Activated CD4-positive, alpha-beta memory T cell treated with anti-CD3 and anti-CD28 coated beads, Interleukin-2, amount 10 ng/mL, durations not matched to agents 7 days and 5 days (primary cell): ENCODE data around the gene TECPR1. TPM values are rescaled to one million over a fixed set of nuclear protein-coding genes. Genes with fewer than 3 reads are reported as not detected.
A peak's percentile ranks its signal among the peaks of the same experiment; 100 is the strongest.

Experiments used
- CTCF ChIA-PET: fragments of 350-600 bp; sonication (Branson Sonifier 250); formaldehyde crosslinking; loops from one replicate; lab custom pipeline; 2021; ENCODE audit warnings: antibody characterized with exemption, inconsistent platforms; lab: Charles Lee
- POLR2A ChIA-PET: fragments of 350-600 bp; sonication (Branson Sonifier 250); formaldehyde crosslinking; loops from one replicate; lab custom pipeline; 2021; ENCODE audit warnings: antibody characterized with exemption; lab: Charles Lee
- DNase-seq: peaks from one replicate; pipeline ENCODE4 v3.0.0-alpha.2; 2020
- H3K27ac Mint-ChIP-seq: one replicate; pipeline ENCODE4 v1.8.0; 2021; ENCODE audit warnings: mild to moderate bottlenecking, mixed read lengths
- H3K27me3 Mint-ChIP-seq: one replicate; pipeline ENCODE4 v1.8.0; 2021; ENCODE audit warnings: mixed read lengths
- H3K36me3 Mint-ChIP-seq: one replicate; pipeline ENCODE4 v1.8.0; 2021; ENCODE audit warnings: low read depth, mixed read lengths
- H3K4me1 Mint-ChIP-seq: one replicate; pipeline ENCODE4 v1.8.0; 2021; ENCODE audit warnings: mixed read lengths
- H3K4me3 Mint-ChIP-seq: one replicate; pipeline ENCODE4 v1.8.0; 2021; ENCODE audit warnings: mild to moderate bottlenecking, mixed read lengths
- H3K9me3 Mint-ChIP-seq: one replicate; pipeline ENCODE4 v1.8.0; 2021; ENCODE audit warnings: mixed read lengths
- total RNA-seq, 2 experiments: library from RNA; stranded (reverse); gene quantifications; one replicate each; pipeline ENCODE4 v1.2.3, GENCODE V29; 2021

TECPR1 gene
- total RNA-seq: 10 to 100 TPM; 63.9 to 69.4 TPM

- Mint-ChIP-seq H3K27me3 (no peaks in the 10 kb centered on the region), H3K4me1 (peaks cover 63% of the 10 kb centered on the region), H3K4me3 (peak within 1 kb of the TSS; percentile 95), H3K27ac (peak within 1 kb of the TSS; percentile 99), H3K9me3 (no peaks in the 10 kb centered on the region), H3K36me3 (peaks cover 35% of the 10 kb centered on the region)
- ChIA-PET POLR2A (interaction anchor here (1.2 to 3.1 kb wide), 11 partner anchors 8 to 626 kb away, joined by 3 to 33 read pairs (median 5); partner anchors contain the start of genes BRI3 and TRRAP), CTCF (interaction anchor here (1.3 to 2.2 kb wide), 2 partner anchors 14 to 49 kb away, joined by 3 to 9 read pairs; no protein-coding TSS in a partner anchor)
- DNase-seq: peak; percentile 93
Measured at GRCh38 chr7:98251601-98252424, at the start of gene TECPR1. Gene TECPR1 (minus strand): TSS chr7:98252232. CDS start chr7:98246146, 6,086 bp downstream.

- POLR2A ChIA-PET: interaction anchor here (0.5 kb wide), 1 partner anchor 540 kb away, joined by 3 read pairs; no protein-coding TSS in a partner anchor
- Mint-ChIP-seq H3K27me3 (no peaks in the 10 kb centered on the region), H3K4me3 (no peak overlapping the region), H3K27ac (no peak overlapping the region), H3K4me1 (no peaks in the 10 kb centered on the region), H3K36me3 (no peaks in the 10 kb centered on the region), H3K9me3 (no peaks in the 10 kb centered on the region)
- CTCF ChIA-PET: no interaction called here
- DNase-seq: no peak
Measured at GRCh38 chr7:98300595-98301372, 48.8 kb upstream of the TECPR1 start.

- CTCF ChIA-PET: no interaction called here
Measured at GRCh38 chr7:98297626-98298286, 45.7 kb upstream of the TECPR1 start.

GRCh38 chr7:98296833-98297232 is 44.8 kb upstream of the TECPR1 start:
- Mint-ChIP-seq H3K36me3 (no peaks in the 10 kb centered on the region), H3K9me3 (no peaks in the 10 kb centered on the region), H3K4me1 (no peaks in the 10 kb centered on the region)

More at GRCh38 chr7:98297626-98298286, 45.7 kb upstream of the TECPR1 start:
- H3K27me3 Mint-ChIP-seq: no peaks in the 10 kb centered on the region
- POLR2A ChIA-PET: no interaction called here
- no peaks in the 10 kb centered on the region for H3K36me3 Mint-ChIP-seq
- H3K4me1 Mint-ChIP-seq: no peaks in the 10 kb centered on the region
- no peaks in the 10 kb centered on the region for H3K9me3 Mint-ChIP-seq
- no peak overlapping the region for H3K27ac Mint-ChIP-seq
- no peak for DNase-seq
- H3K4me3 Mint-ChIP-seq: no peak overlapping the region

GRCh38 chr7:98295467-98296192 is 43.6 kb upstream of the TECPR1 start:
- H3K4me1 Mint-ChIP-seq: no peaks in the 10 kb centered on the region
- H3K9me3 Mint-ChIP-seq: no peaks in the 10 kb centered on the region
- ChIA-PET CTCF (no interaction called here), POLR2A (no interaction called here)
- H3K36me3 Mint-ChIP-seq: no peaks in the 10 kb centered on the region
- no peak overlapping the region for H3K4me3 Mint-ChIP-seq
- H3K27me3 Mint-ChIP-seq: no peaks in the 10 kb centered on the region
- no peak overlapping the region for H3K27ac Mint-ChIP-seq
- no peak for DNase-seq

More at GRCh38 chr7:98296833-98297232, 44.8 kb upstream of the TECPR1 start:
- Mint-ChIP-seq H3K4me3 (no peak overlapping the region), H3K27ac (no peak overlapping the region), H3K27me3 (no peaks in the 10 kb centered on the region)
- CTCF ChIA-PET: no interaction called here
- no peak for DNase-seq
- POLR2A ChIA-PET: no interaction called here

- ChIA-PET POLR2A (no interaction called here), CTCF (interaction anchor here (0.9 to 1.0 kb wide), 2 partner anchors 12 to 106 kb away, joined by 3 read pairs; partner anchors contain the start of gene BAIAP2L1)
- H3K4me3 Mint-ChIP-seq: no peak overlapping the region
- H3K27ac Mint-ChIP-seq: no peak overlapping the region
- H3K27me3 Mint-ChIP-seq: no peaks in the 10 kb centered on the region
- DNase-seq: peak; percentile 34
- H3K36me3 Mint-ChIP-seq: no peaks in the 10 kb centered on the region
- H3K9me3 Mint-ChIP-seq: no peaks in the 10 kb centered on the region
- H3K4me1 Mint-ChIP-seq: no peaks in the 10 kb centered on the region
Measured at GRCh38 chr7:98294798-98295382, 42.9 kb upstream of the TECPR1 start.

GRCh38 chr7:98294326-98294725 is 42.3 kb upstream of the TECPR1 start:
- ChIA-PET CTCF (interaction anchor here (0.9 to 1.0 kb wide), 2 partner anchors 11 to 107 kb away, joined by 3 read pairs; partner anchors contain the start of gene BAIAP2L1), POLR2A (no interaction called here)

GRCh38 chr7:98293746-98294145 is 41.7 kb upstream of the TECPR1 start:
- ChIA-PET CTCF (interaction anchor here (0.9 kb wide), 1 partner anchor 11 kb away, joined by 3 read pairs; no protein-coding TSS in a partner anchor), POLR2A (no interaction called here)
- Mint-ChIP-seq H3K4me1 (no peaks in the 10 kb centered on the region), H3K9me3 (no peaks in the 10 kb centered on the region), H3K27ac (no peak overlapping the region), H3K27me3 (no peaks in the 10 kb centered on the region), H3K4me3 (no peak overlapping the region), H3K36me3 (no peaks in the 10 kb centered on the region)
- DNase-seq: no peak

More at GRCh38 chr7:98294326-98294725, 42.3 kb upstream of the TECPR1 start:
- Mint-ChIP-seq H3K27ac (no peak overlapping the region), H3K9me3 (no peaks in the 10 kb centered on the region), H3K36me3 (no peaks in the 10 kb centered on the region), H3K27me3 (no peaks in the 10 kb centered on the region), H3K4me1 (no peaks in the 10 kb centered on the region), H3K4me3 (no peak overlapping the region)
- no peak for DNase-seq

- CTCF ChIA-PET: no interaction called here
- H3K4me1 Mint-ChIP-seq: no peaks in the 10 kb centered on the region
- no peak overlapping the region for H3K27ac Mint-ChIP-seq
- H3K4me3 Mint-ChIP-seq: no peak overlapping the region
- no peak for DNase-seq
- H3K36me3 Mint-ChIP-seq: no peaks in the 10 kb centered on the region
- POLR2A ChIA-PET: no interaction called here
- no peaks in the 10 kb centered on the region for H3K27me3 Mint-ChIP-seq
- no peaks in the 10 kb centered on the region for H3K9me3 Mint-ChIP-seq
Measured at GRCh38 chr7:98293265-98293664, 41.2 kb upstream of the TECPR1 start.

- no peaks in the 10 kb centered on the region for H3K4me1 Mint-ChIP-seq
- no peak overlapping the region for H3K4me3 Mint-ChIP-seq
- no peaks in the 10 kb centered on the region for H3K9me3 Mint-ChIP-seq
- POLR2A ChIA-PET: no interaction called here
- H3K27ac Mint-ChIP-seq: no peak overlapping the region
- DNase-seq: no peak
- CTCF ChIA-PET: no interaction called here
- H3K27me3 Mint-ChIP-seq: no peaks in the 10 kb centered on the region
- no peaks in the 10 kb centered on the region for H3K36me3 Mint-ChIP-seq
Measured at GRCh38 chr7:98291717-98292116, 39.7 kb upstream of the TECPR1 start.

- no peak for DNase-seq
- Mint-ChIP-seq H3K9me3 (no peaks in the 10 kb centered on the region), H3K4me1 (peaks cover 4% of the 10 kb centered on the region), H3K27me3 (no peaks in the 10 kb centered on the region), H3K4me3 (no peak overlapping the region), H3K27ac (no peak overlapping the region), H3K36me3 (no peaks in the 10 kb centered on the region)
- ChIA-PET POLR2A (no interaction called here), CTCF (no interaction called here)
Measured at GRCh38 chr7:98289333-98289875, 37.4 kb upstream of the TECPR1 start.
